Lower lobe of right lung (tissue), 2 donors: ENCODE results near the gene SAFB2. TPM values are rescaled to one million over a fixed set of nuclear protein-coding genes. Genes with fewer than 3 reads are reported as not detected.

Experiments
- ATAC-seq, 2 donors: fragments of 200-7000 bp; cut with Tn5 transposase; one replicate each; pipeline ENCODE4 v1.9.1; 2020 to 2022; ENCODE audit warnings: mild to moderate bottlenecking in 2 of 2, moderate library complexity in 2 of 2
- DNase-seq: peaks from one replicate; pipeline ENCODE4 v3.0.0-alpha.2; 2020
- H3K27ac ChIP-seq: fragments of 200-600 bp; one replicate; pipeline ENCODE4 v1.8.0; 2022
- H3K27me3 ChIP-seq: fragments of 200-600 bp; one replicate; pipeline ENCODE4 v1.8.0; 2022; ENCODE audit warnings: low read depth
- H3K36me3 ChIP-seq: fragments of 200-600 bp; one replicate; pipeline ENCODE4 v1.8.0; 2022; ENCODE audit warnings: mild to moderate bottlenecking
- H3K4me1 ChIP-seq: fragments of 200-600 bp; one replicate; pipeline ENCODE4 v1.8.0; 2022
- H3K4me3 ChIP-seq: fragments of 200-600 bp; one replicate; pipeline ENCODE4 v1.8.0; 2022; ENCODE audit warnings: mild to moderate bottlenecking
- H3K9me3 ChIP-seq: fragments of 200-600 bp; one replicate; pipeline ENCODE4 v1.8.0; 2022
- CTCF ChIP-seq: fragments of 200-600 bp; IDR thresholded peaks from one replicate; pipeline ENCODE4 v1.8.0; 2022; ENCODE audit warnings: antibody characterized with exemption, mild to moderate bottlenecking
- intact Hi-C: fragments of 100-400 bp; cut with DNase I; formaldehyde crosslinking; loops from one replicate; pipeline ENCODE4 v1.11.0; 2022
- total RNA-seq: library from RNA; stranded (reverse); fragmentation: NEBNext Ultra II Directional; extraction: Animal tissue kit (Norgen Biotek cat#: 25700); gene quantifications from one replicate; pipeline ENCODE4 v1.2.1, GENCODE V29; 2021
- donor health status: DM: no; HTN: yes; CAD: no; lungs with severe emphysema.

The SAFB2 gene
- total RNA-seq, 1 donor from 2014 or later, result 81.8 TPM

- no peak for ATAC-seq
- no peak for TF ChIP-seq CTCF
These were observed 67.7 kb downstream of the SAFB2 start for GRCh38 chr19:5554828-5555227.

GRCh38 chr19:5553892-5554291, 68.7 kb downstream of the SAFB2 start:
- Histone ChIP-seq H3K27me3 (peaks cover 6% of the 10 kb centered on the region), H3K9me3 (no peaks in the 10 kb centered on the region), H3K36me3 (no peaks in the 10 kb centered on the region), H3K4me3 (no peak overlapping the region), H3K4me1 (no peaks in the 10 kb centered on the region), H3K27ac (no peak overlapping the region)
- no peak for TF ChIP-seq CTCF
- DNase-seq (no peak), ATAC-seq (no peak)
- intact Hi-C loops, result no loop called here

More at GRCh38 chr19:5554828-5555227, 67.7 kb downstream of the SAFB2 start:
- H3K4me1 ChIP-seq, result no peaks in the 10 kb centered on the region
- no peak for DNase-seq
- no peak overlapping the region for H3K4me3 ChIP-seq
- no peaks in the 10 kb centered on the region for H3K36me3 ChIP-seq
- no peak overlapping the region for H3K27ac ChIP-seq
- no peaks in the 10 kb centered on the region for H3K9me3 ChIP-seq
- peaks cover 6% of the 10 kb centered on the region for H3K27me3 ChIP-seq
- intact Hi-C loops, result no loop called here

GRCh38 chr19:5547881-5548280, 74.7 kb downstream of the SAFB2 start:
- no peak for DNase-seq
- intact Hi-C loops, result no loop called here
- H3K27ac ChIP-seq, result no peak overlapping the region

GRCh38 chr19:5545984-5546383, 76.6 kb downstream of the SAFB2 start:
- ATAC-seq (no peak), DNase-seq (no peak)
- no peaks in the 10 kb centered on the region for H3K27me3 ChIP-seq
- no peaks in the 10 kb centered on the region for H3K4me1 ChIP-seq
- no peaks in the 10 kb centered on the region for H3K9me3 ChIP-seq
- no peak for TF ChIP-seq CTCF
- H3K27ac ChIP-seq, result no peak overlapping the region
- intact Hi-C loops, result no loop called here
- H3K36me3 ChIP-seq, result no peaks in the 10 kb centered on the region
- no peak overlapping the region for H3K4me3 ChIP-seq

More at GRCh38 chr19:5547881-5548280, 74.7 kb downstream of the SAFB2 start:
- H3K36me3 ChIP-seq, result no peaks in the 10 kb centered on the region
- no peaks in the 10 kb centered on the region for H3K9me3 ChIP-seq
- TF ChIP-seq CTCF, result peak; percentile 46
- H3K27me3 ChIP-seq, result no peaks in the 10 kb centered on the region
- H3K4me1 ChIP-seq, result no peaks in the 10 kb centered on the region
- ATAC-seq, result peak; percentile 62 to 64
- H3K4me3 ChIP-seq, result no peak overlapping the region

GRCh38 chr19:5545051-5545450, 77.5 kb downstream of the SAFB2 start:
- no peak for ATAC-seq

More at GRCh38 chr19:5545051-5545450, 77.5 kb downstream of the SAFB2 start:
- no peak overlapping the region for H3K27ac ChIP-seq
- no peak overlapping the region for H3K4me3 ChIP-seq
- intact Hi-C loops, result no loop called here
- H3K36me3 ChIP-seq, result no peaks in the 10 kb centered on the region
- H3K9me3 ChIP-seq, result no peaks in the 10 kb centered on the region
- no peaks in the 10 kb centered on the region for H3K4me1 ChIP-seq
- no peak for DNase-seq
- H3K27me3 ChIP-seq, result no peaks in the 10 kb centered on the region
- no peak for TF ChIP-seq CTCF
